Right lobe of liver (tissue), 6 donors: Measurements from ENCODE around the gene ELK3. TPM values are rescaled to one million over a fixed set of nuclear protein-coding genes. Genes with fewer than 3 reads are reported as not detected.

Source experiments
- ATAC-seq, 4 donors: fragments of 200-7000 bp; cut with Tn5 transposase; one replicate each; pipeline ENCODE4 v1.9.1; 2020; ENCODE audit warnings: mild to moderate bottlenecking in 4 of 4, moderate library complexity in 4 of 4
- DNase-seq, 3 donors: peaks; one replicate each; pipeline ENCODE4 v3.0.0-alpha.2; 2020
- H3K27ac ChIP-seq, 3 donors: fragments of 200-600 bp; one replicate each; pipeline ENCODE4 v1.8.0; 2022
- H3K27me3 ChIP-seq, 2 donors: fragments of 200-600 bp; one replicate each; pipeline ENCODE4 v1.8.0; 2022
- H3K36me3 ChIP-seq, 4 donors: fragments of 200-600 bp; sonication (generic) in 1 of 4; one replicate each; pipeline versions ENCODE4 v1.5.1 to v1.8.0; 2017 to 2022; ENCODE audit warnings: control low read depth in 1 of 4
- H3K4me1 ChIP-seq, 4 donors: fragments of 200-600 bp; sonication (generic) in 1 of 4; one replicate each; pipeline versions ENCODE4 v1.5.1 to v1.8.0; 2017 to 2022; ENCODE audit warnings: control low read depth in 1 of 4
- H3K4me3 ChIP-seq, 3 donors: fragments of 200-600 bp; one replicate each; pipeline ENCODE4 v1.8.0; 2022
- H3K9me3 ChIP-seq, 4 donors: fragments of 200-600 bp; sonication (generic) in 1 of 4; one replicate each; pipeline versions ENCODE4 v1.5.1 to v1.8.0; 2017 to 2022; ENCODE audit warnings: control low read depth in 1 of 4
- CTCF ChIP-seq, 4 donors: fragments of 200-600 bp in 3 of 4; fragments of 450-650 bp in 1 of 4; IDR thresholded peaks; one replicate each; pipeline versions ENCODE4 v1.5.1 to v1.8.0; 2016 to 2022; ENCODE audit warnings: antibody characterized with exemption in 4 of 4, mild to moderate bottlenecking in 2 of 4
- POLR2A ChIP-seq: fragments of 450-650 bp; IDR thresholded peaks from one replicate; pipeline ENCODE4 v1.6.1; 2017; ENCODE audit warnings: antibody characterized with exemption, mild to moderate bottlenecking
- WGBS: methylation state at CpG from one replicate; pipeline ENCODE4 v1.1.6; 2018; ENCODE audit warnings: low coverage, low lambda C conversion rate; ENCODE audit not compliant: insufficient coverage; ENCODE audit errors: missing lambda C conversion rate; 5-methylcytosine and 5-hydroxymethylcytosine counted together
- intact Hi-C, 2 donors: fragments of 100-400 bp; cut with DNase I; formaldehyde crosslinking; loops; one replicate each; pipeline versions ENCODE4 v1.11.2 to v1.14.1; 2022
- long read RNA-seq: library from polyadenylated mRNA; unstranded; transcript quantifications from one replicate; pipeline ENCODE4 v2.0.0, GENCODE V29; 2019
- total RNA-seq, 6 experiments: library from RNA; depleted of rRNA in 2 of 6; stranded (reverse); fragments of >200 nt in 2 of 6; fragmentation: NEBNext Ultra II Directional in 3 of 6; extraction: Animal tissue kit (Norgen Biotek cat#: 25700) in 3 of 6; gene quantifications; one replicate each; pipeline versions ENCODE4 v1.1.0 to v1.2.4, GENCODE V29; 2016 to 2023
- donor health status: DM: no; HTN: yes; CAD: no.
- donor health status: DM: no; HTN: no; CAD: no.
- donor health status: DM: no; HTN: no; CAD: no.
- donor health status: DM: no; HTN: yes; CAD: no.
- donor health status: DM: no; HTN: yes; CAD: no.

The ELK3 gene
- total RNA-seq, result 10 to 100 TPM in 1 of 6 experiments, 1 to 10 TPM in 5; 5.3 to 11.2 (median 5.8) TPM
- long read RNA-seq, full-length matches to known transcripts, result 1 of 2 reads
- long read RNA-seq, partial matches to known transcripts, result 1 of 2 reads
- long read RNA-seq, other reads (novel, unspliced or antisense), result 0 of 2 reads

- DNase-seq (peak; percentile 69 to 75 (median 74)), ATAC-seq (peak; percentile 78 to 86 (median 80))
- peak within 1 kb of the TSS; percentile 44 to 69 (median 51) for H3K27ac ChIP-seq
- H3K4me3 ChIP-seq, result peak within 1 kb of the TSS; percentile 59 to 73 (median 61)
- no peaks in the 10 kb centered on the region for H3K9me3 ChIP-seq
- H3K36me3 ChIP-seq, result no peaks in the 10 kb centered on the region
- peaks cover 0 to 5% (median 0%) of the 10 kb centered on the region in 4 donors for H3K4me1 ChIP-seq
- TF ChIP-seq POLR2A, result peak; percentile 57
- TF ChIP-seq CTCF (IDR thresholded peaks at IDR 0.05), result no peak
- no peaks in the 10 kb centered on the region for H3K27me3 ChIP-seq
- WGBS, result 21% methylated on average over 11 of the region's 75 CpGs
- intact Hi-C loops, result no loop called here
These were observed at the start of gene ELK3 for GRCh38 chr12:96193725-96194575. TSS of gene ELK3 (plus strand) at chr12:96194375.

- H3K9me3 ChIP-seq, result no peaks in the 10 kb centered on the region
- no peaks in the 10 kb centered on the region for H3K27me3 ChIP-seq
- no peaks in the 10 kb centered on the region for H3K4me1 ChIP-seq
- no peaks in the 10 kb centered on the region for H3K36me3 ChIP-seq
- ATAC-seq (no peak), DNase-seq (no peak)
- H3K27ac ChIP-seq, result no peak overlapping the region
- WGBS, result 91% methylated on average over 2 of the region's 2 CpGs
- intact Hi-C loops, result no loop called here
- TF ChIP-seq POLR2A, result no peak
- TF ChIP-seq CTCF (IDR thresholded peaks at IDR 0.05), result no peak
- H3K4me3 ChIP-seq, result no peak overlapping the region
These were observed 47.4 kb upstream of the ELK3 start for GRCh38 chr12:96146747-96147146.

- no peak for TF ChIP-seq CTCF (IDR thresholded peaks at IDR 0.05)
- no peak for TF ChIP-seq POLR2A
- intact Hi-C loops, result no loop called here
- H3K9me3 ChIP-seq, result no peaks in the 10 kb centered on the region
- ATAC-seq (no peak), DNase-seq (no peak)
- no peak overlapping the region for H3K27ac ChIP-seq
- no peak overlapping the region for H3K4me3 ChIP-seq
- H3K27me3 ChIP-seq, result no peaks in the 10 kb centered on the region
- H3K4me1 ChIP-seq, result no peaks in the 10 kb centered on the region
- 43% methylated on average over 4 of the region's 5 CpGs for WGBS
- H3K36me3 ChIP-seq, result no peaks in the 10 kb centered on the region
These were observed 43.7 kb upstream of the ELK3 start for GRCh38 chr12:96150442-96150841.

GRCh38 chr12:96152164-96152563 lies 42.0 kb upstream of the ELK3 start:
- TF ChIP-seq CTCF (IDR thresholded peaks at IDR 0.05) (no peak), POLR2A (no peak)
- Histone ChIP-seq H3K27ac (no peak overlapping the region), H3K9me3 (no peaks in the 10 kb centered on the region), H3K4me3 (no peak overlapping the region), H3K27me3 (no peaks in the 10 kb centered on the region), H3K36me3 (no peaks in the 10 kb centered on the region), H3K4me1 (no peaks in the 10 kb centered on the region)
- WGBS, result 80% methylated on average over 8 of the region's 11 CpGs
- intact Hi-C loops, result no loop called here
- ATAC-seq, result no peak
- DNase-seq, result no peak
